OCI-LY3 (cell line): ENCODE measurements around the gene GOLGA6L6.
"Not testable (repeated sequence)": the region's sequence is repeated elsewhere in the genome, so short reads cannot be mapped to it uniquely, and the experiment has no call there.

Experiments
- H2AFZ ChIP-seq: fragments of 200-600, 300-600 bp; shearing (Covaris generic); 2 replicates; pipeline ENCODE4 v1.6.0; 2014; ENCODE audit warnings: antibody characterized with exemption, low read depth, low read length
- H3K27ac ChIP-seq: fragments of 200-600, 300-600 bp; sonication (generic); 2 replicates; pipeline ENCODE4 v1.5.1; 2014; ENCODE audit warnings: mild to moderate bottlenecking, low read length, moderate library complexity, mixed read lengths
- H3K27me3 ChIP-seq: fragments of 200-600, 300-600 bp; sonication (generic); 2 replicates; pipeline ENCODE4 v1.6.1; 2014; ENCODE audit warnings: low read depth, low read length, mixed read lengths
- H3K36me3 ChIP-seq: fragments of 200-600, 300-600 bp; sonication (generic); replicated peaks from 2 replicates; pipeline ENCODE3; 2014; ENCODE audit warnings: low read depth, low read length, mixed read lengths
- H3K4me1 ChIP-seq: fragments of 300-600, 200-600 bp; sonication (generic); 2 replicates; pipeline ENCODE4 v1.6.1; 2014; ENCODE audit warnings: low read length, mixed read lengths
- H3K4me2 ChIP-seq: fragments of 200-600, 300-600 bp; sonication (generic); 2 replicates; pipeline ENCODE4 v1.6.1; 2014; ENCODE audit warnings: low read length, mixed read lengths
- H3K4me3 ChIP-seq: fragments of 300-600, 200-600 bp; sonication (generic); 2 replicates; pipeline ENCODE4 v1.5.1; 2014; ENCODE audit warnings: antibody characterized with exemption, mild to moderate bottlenecking, low read length, moderate library complexity
- H3K79me2 ChIP-seq: fragments of 300-600, 200-600 bp; shearing (Covaris generic); 2 replicates; pipeline ENCODE4 v1.6.1; 2014; ENCODE audit warnings: mild to moderate bottlenecking, low read length, mixed read lengths
- H3K9ac ChIP-seq: fragments of 300-600, 200-600 bp; shearing (Covaris generic); 2 replicates; pipeline ENCODE4 v1.6.0; 2014; ENCODE audit warnings: mild to moderate bottlenecking, low read length, moderate library complexity
- H3K9me3 ChIP-seq: fragments of 200-600, 300-600 bp; shearing (Covaris generic); 2 replicates; pipeline ENCODE4 v1.6.1; 2014; ENCODE audit warnings: low read length, mixed read lengths; ENCODE audit not compliant: insufficient read depth
- H4K20me1 ChIP-seq: fragments of 200-600, 300-600 bp; sonication (generic); 2 replicates; pipeline ENCODE4 v1.6.1; 2016; ENCODE audit warnings: low read length, mixed read lengths; ENCODE audit not compliant: insufficient read depth

GOLGA6L6 gene

GRCh38 chr15:20502839-20503238 lies 38.8 kb downstream of the GOLGA6L6 start:
- not testable (repeated sequence) for H3K36me3 ChIP-seq, H3K4me3 ChIP-seq, H3K27ac ChIP-seq, H3K27me3 ChIP-seq, H3K9me3 ChIP-seq, H3K79me2 ChIP-seq, H2AFZ ChIP-seq, H3K4me1 ChIP-seq, H4K20me1 ChIP-seq, H3K9ac ChIP-seq, H3K4me2 ChIP-seq

GRCh38 chr15:20501512-20502222 lies 39.9 kb downstream of the GOLGA6L6 start:
- not testable (repeated sequence) for H3K79me2 ChIP-seq

GRCh38 chr15:20497781-20498180 lies 43.8 kb downstream of the GOLGA6L6 start:
- H3K9me3 ChIP-seq, H4K20me1 ChIP-seq, H2AFZ ChIP-seq, H3K27ac ChIP-seq, H3K4me1 ChIP-seq, H3K4me3 ChIP-seq, H3K79me2 ChIP-seq, H3K4me2 ChIP-seq, H3K9ac ChIP-seq, H3K36me3 ChIP-seq, H3K27me3 ChIP-seq: not testable (repeated sequence)

More at GRCh38 chr15:20501512-20502222, 39.9 kb downstream of the GOLGA6L6 start:
- H3K27me3 ChIP-seq, H3K4me3 ChIP-seq, H3K4me2 ChIP-seq, H3K4me1 ChIP-seq, H3K27ac ChIP-seq, H3K9me3 ChIP-seq, H4K20me1 ChIP-seq, H3K36me3 ChIP-seq, H3K9ac ChIP-seq, H2AFZ ChIP-seq: not testable (repeated sequence)

GRCh38 chr15:20493035-20493434 lies 48.6 kb downstream of the GOLGA6L6 start:
- not testable (repeated sequence) for H4K20me1 ChIP-seq, H3K4me3 ChIP-seq, H3K27ac ChIP-seq, H3K9me3 ChIP-seq, H3K4me2 ChIP-seq, H2AFZ ChIP-seq, H3K4me1 ChIP-seq, H3K9ac ChIP-seq, H3K27me3 ChIP-seq, H3K79me2 ChIP-seq, H3K36me3 ChIP-seq

GRCh38 chr15:20492598-20492997 lies 49.0 kb downstream of the GOLGA6L6 start:
- H3K79me2 ChIP-seq, H3K4me3 ChIP-seq, H3K4me1 ChIP-seq, H3K27ac ChIP-seq, H3K9ac ChIP-seq, H4K20me1 ChIP-seq, H3K27me3 ChIP-seq, H3K9me3 ChIP-seq, H3K4me2 ChIP-seq, H2AFZ ChIP-seq, H3K36me3 ChIP-seq: not testable (repeated sequence)

- H2AFZ ChIP-seq, H3K9ac ChIP-seq, H3K79me2 ChIP-seq, H3K27me3 ChIP-seq, H3K9me3 ChIP-seq, H3K4me3 ChIP-seq, H3K27ac ChIP-seq, H3K4me2 ChIP-seq, H4K20me1 ChIP-seq, H3K36me3 ChIP-seq, H3K4me1 ChIP-seq: not testable (repeated sequence)
Observed at GRCh38 chr15:20489320-20489719, 52.3 kb downstream of the GOLGA6L6 start.
